Ammon's horn (tissue), 1 donor: ENCODE measurements around the gene PRAMEF10.
A peak's percentile ranks its signal among the peaks of the same experiment; 100 is the strongest.
"Not testable (repeated sequence)": the region's sequence is repeated elsewhere in the genome, so short reads cannot be mapped to it uniquely, and the experiment has no call there.

Source experiments
- DNase-seq: peaks from one replicate; pipeline ENCODE4 v3.0.0-alpha.2; 2016; ENCODE audit warnings: low spot score

Gene PRAMEF10

DNA sequence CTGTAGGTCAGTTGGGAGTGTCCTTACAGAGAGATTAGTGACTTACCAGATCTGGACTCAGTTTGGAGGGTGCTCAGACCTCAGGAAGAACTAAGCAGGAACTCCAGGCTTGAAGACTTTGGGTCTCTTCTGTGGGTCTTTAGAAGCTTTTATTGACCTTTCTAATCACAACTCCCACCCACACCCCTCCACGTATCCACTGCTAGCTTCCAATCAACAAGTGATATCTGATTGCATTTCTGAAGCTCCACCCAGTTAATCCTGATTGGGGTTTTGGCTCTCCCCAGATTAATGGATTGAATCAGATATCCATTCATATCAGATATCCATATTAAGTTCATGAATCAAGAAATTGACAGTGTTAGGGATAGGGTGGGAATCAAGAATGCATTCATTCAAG is at the start of gene PRAMEF10:
TSS of gene PRAMEF10 (minus strand) at position 101 of the 400 bp plus-strand sequence. CDS start 2,423 bp downstream, outside the sequence.
- not testable (repeated sequence) for DNase-seq

GRCh38 chr1:12947480-12947879 is 49.4 kb upstream of the PRAMEF10 start, which contains the start of gene PRAMEF6:
PRAMEF6 (minus strand) TSS chr1:12947580; CDS start chr1:12942518, 5,062 bp downstream.
- not testable (repeated sequence) for DNase-seq

DNA sequence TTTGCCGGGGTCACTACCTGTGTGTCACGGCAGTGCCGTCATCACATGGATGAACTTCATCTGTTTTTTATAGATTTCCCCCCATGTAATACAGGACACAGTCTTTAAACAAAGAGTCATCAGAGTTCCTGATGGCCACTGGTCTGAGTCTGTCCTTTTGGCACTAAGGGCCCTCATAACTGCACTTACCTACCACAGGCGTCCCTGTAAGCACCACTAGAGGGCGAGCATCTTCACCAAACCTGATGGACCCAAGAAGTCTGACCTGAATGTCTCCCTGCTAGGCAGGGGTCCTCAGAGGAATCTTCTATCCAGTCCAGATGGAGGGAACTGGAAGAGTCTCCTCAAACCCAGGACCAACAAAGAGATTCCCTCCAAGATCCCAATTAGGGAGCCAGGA is 26.3 kb upstream of the PRAMEF10 start:
- not testable (repeated sequence) for DNase-seq

DNA sequence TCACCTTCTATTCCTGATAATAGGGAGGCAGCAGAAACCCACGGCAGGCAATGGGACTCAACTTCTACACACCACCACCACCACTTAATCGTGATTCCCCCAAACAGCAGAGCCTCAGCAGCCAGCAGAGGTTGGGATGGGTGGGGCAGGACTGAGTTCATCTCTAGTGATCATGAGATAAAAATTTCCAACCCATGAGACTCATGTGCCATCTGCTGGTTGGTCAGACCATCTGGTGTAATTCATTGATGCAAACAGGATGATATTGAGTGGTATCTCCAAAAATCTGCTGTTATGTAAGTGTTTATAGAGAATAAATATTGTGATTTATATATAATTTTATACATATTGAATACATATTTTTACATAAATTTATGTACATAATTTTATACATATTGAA is 23.7 kb upstream of the PRAMEF10 start:
- DNase-seq: peak; percentile 2

- not testable (repeated sequence) for DNase-seq
Measured at GRCh38 chr1:12916310-12916709, 18.2 kb upstream of the PRAMEF10 start, which contains the start of gene PRAMEF7. PRAMEF7 (plus strand) TSS chr1:12916610; CDS start chr1:12917693, 1,083 bp downstream.

DNA sequence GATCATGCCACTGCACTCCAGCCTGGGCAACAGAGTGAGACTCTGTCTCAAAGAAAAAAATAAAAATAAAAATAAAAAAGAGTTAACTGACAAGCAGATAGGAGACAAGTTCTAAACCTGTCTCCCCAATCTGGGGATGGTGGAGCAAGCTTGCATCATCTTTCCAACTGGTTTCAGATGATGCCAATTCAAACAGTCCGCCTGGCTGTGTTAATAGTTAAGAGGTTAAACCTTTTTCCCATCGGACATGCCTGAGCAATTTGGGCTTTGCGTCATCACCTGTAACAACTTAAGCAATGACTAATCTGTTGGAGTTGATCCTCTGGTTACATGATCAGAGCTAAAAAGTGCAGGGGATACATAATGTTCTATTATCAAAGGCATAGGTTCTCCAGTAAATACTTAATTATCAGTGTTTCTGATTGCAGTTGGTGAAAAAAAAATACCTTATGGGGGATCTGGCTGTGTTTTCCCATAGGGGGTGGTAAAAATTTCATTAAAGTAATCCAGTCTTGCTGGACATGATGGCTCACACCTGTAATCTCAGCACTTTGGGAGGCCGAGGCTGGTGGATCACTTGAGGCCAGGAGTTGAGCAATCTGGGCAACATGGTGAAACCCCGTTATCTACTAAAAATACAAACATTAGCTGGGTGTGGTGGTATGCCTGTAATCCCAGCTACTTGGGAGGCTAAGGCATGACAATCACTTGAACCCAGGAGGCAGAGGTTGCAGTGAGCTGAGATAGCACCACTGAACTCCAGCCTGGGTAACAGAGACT is 5.9 kb upstream of the PRAMEF10 start:
- not testable (repeated sequence) for DNase-seq

DNA sequence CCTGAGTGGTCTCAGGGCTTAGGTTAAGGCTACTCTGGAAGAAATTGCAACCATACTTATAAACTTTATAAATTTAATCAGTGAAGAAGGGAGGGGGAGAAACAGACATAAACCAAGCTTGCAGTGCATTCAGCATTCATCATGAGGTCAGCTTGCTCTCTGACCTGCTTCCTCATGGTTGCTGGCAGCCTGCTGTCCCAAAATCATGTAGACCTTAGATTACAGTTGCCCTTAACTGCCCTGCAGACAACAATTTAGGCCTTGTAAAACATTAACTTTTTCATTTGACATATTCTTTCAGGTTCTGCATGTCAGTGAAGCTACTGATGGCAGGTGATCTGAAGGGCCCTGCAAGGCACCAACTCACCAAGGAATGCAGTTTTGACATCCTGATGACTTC is 1.1 kb upstream of the PRAMEF10 start:
- not testable (repeated sequence) for DNase-seq

GRCh38 chr1:12886101-12886500 is 12.0 kb downstream of the PRAMEF10 start, which contains the start of gene PRAMEF4:
PRAMEF4 (minus strand) TSS chr1:12886201; CDS start chr1:12883394, 2,807 bp downstream.
- DNase-seq: not testable (repeated sequence)

DNA sequence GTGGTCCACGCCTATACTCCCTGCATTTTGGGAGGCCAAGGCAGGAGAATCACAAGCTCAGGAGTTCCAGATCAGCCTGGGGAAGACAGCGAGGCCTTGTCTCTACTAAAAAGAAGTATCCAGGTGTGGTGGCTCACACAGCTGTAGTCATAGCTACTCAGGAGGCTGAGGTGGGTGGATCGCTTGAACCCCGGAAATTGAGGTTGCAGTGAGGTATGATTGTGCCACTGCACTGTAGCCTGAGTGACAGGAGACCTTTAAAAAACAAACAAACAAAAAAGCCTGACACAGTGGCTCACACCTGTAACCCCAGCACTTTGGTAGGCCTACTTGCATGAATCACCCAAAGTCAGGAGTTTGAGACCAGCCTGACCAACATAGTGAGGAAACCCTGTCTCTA is 19.6 kb downstream of the PRAMEF10 start:
- not testable (repeated sequence) for DNase-seq

GRCh38 chr1:12863131-12863880 is 34.8 kb downstream of the PRAMEF10 start:
- DNase-seq: not testable (repeated sequence)

GRCh38 chr1:12856786-12857185 is 41.3 kb downstream of the PRAMEF10 start, which contains the start of gene PRAMEF2:
PRAMEF2 (plus strand) TSS chr1:12857086; CDS start chr1:12859010, 1,924 bp downstream.
- not testable (repeated sequence) for DNase-seq

DNA sequence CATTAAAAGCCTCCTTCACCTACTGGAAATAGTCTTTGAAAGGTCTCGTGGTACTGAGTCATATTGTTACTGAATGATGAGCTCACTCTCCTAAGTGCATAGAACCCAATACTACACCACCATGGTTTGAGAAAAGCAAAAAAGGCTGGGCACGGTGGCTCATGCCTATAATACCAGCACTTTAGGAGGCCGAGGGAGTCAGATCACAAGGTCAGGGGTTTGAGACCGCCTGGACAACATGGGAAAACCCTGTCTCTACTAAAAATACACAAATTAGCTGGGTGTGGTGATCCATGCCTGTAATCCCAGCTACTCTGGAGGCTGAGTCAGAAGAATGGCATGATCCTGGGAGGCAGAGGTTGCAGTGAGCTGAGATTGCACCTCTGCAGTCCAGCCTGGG is 46.3 kb downstream of the PRAMEF10 start:
- no peak for DNase-seq

DNA sequence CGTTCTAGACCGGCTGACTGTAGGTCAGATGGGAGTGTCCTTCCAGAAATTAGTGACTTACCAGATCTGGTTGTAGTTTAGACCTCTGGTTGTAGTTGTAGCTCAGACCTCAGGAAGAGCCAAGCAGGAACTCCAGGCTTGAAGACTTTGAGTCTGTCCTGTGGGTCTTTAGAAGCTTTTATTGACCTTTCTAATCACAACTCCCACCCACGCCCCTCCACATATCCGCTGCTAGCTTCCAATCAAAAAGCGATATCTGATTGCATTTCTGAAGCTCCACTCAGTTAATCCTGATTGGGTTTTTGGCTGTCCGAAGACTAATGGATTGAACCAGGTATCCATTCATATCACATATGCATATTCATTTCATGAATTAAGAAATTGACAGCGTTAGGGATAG is 49.5 kb downstream of the PRAMEF10 start, which contains the start of gene HNRNPCL1:
TSS of gene HNRNPCL1 (minus strand) at position 101 of the 400 bp plus-strand sequence. CDS start 431 bp downstream, outside the sequence.
- DNase-seq: not testable (repeated sequence)
